Fibroblast of lung (primary cell): ENCODE data around the gene DCUN1D2. TPM values are rescaled to one million over a fixed set of nuclear protein-coding genes. Genes with fewer than 3 reads are reported as not detected.
"Not testable (repeated sequence)": the region's sequence is repeated elsewhere in the genome, so short reads cannot be mapped to it uniquely, and the experiment has no call there.

Source experiments
- DNase-seq, 2 donors: peaks; one replicate each; pipeline versions ENCODE4 v3.0.0 to v3.0.0-alpha.2; 2010; ENCODE audit warnings: low read depth in 2 of 2
- H2AFZ ChIP-seq: 2 replicates; pipeline ENCODE4 v1.5.1; 2012; ENCODE audit warnings: low read length, control low read depth, inconsistent platforms
- H3K27ac ChIP-seq: 2 replicates; pipeline ENCODE4 v1.5.1; 2011; ENCODE audit warnings: low read length, control low read depth; ENCODE audit not compliant: insufficient read depth
- H3K27me3 ChIP-seq: 2 replicates; pipeline ENCODE4 v1.5.1; 2011; ENCODE audit warnings: mild to moderate bottlenecking, low read length; ENCODE audit not compliant: control insufficient read depth, insufficient read depth
- H3K36me3 ChIP-seq: 2 replicates; pipeline ENCODE4 v1.5.1; 2011; ENCODE audit warnings: low read length; ENCODE audit not compliant: control insufficient read depth, insufficient read depth
- H3K4me1 ChIP-seq: 2 replicates; pipeline ENCODE4 v1.5.1; 2011; ENCODE audit warnings: low read length; ENCODE audit not compliant: control insufficient read depth, insufficient read depth; ENCODE audit errors: extremely low read depth
- H3K4me2 ChIP-seq: 2 replicates; pipeline ENCODE4 v1.5.1; 2011; ENCODE audit warnings: low read length, control low read depth; ENCODE audit not compliant: insufficient read depth; ENCODE audit errors: extremely low read depth
- H3K4me3 ChIP-seq, 4 experiments: fragments of 200-600 bp in 1 of 4; sonication (generic) in 1 of 4; replicated peaks in 1 of 4; 2 replicates each; pipeline ENCODE4 v1.5.1; 2011 to 2016; ENCODE audit warnings: low read length in 4 of 4, low read depth in 3 of 4, mild to moderate bottlenecking in 3 of 4, control low read depth in 2 of 4, inconsistent platforms in 1 of 4, mixed read lengths in 1 of 4; ENCODE audit not compliant: insufficient read depth in 1 of 4; ENCODE audit errors: control extremely low read depth in 1 of 4
- H3K79me2 ChIP-seq: 2 replicates; pipeline ENCODE4 v1.5.1; 2012; ENCODE audit warnings: mild to moderate bottlenecking, low read length, inconsistent platforms; ENCODE audit not compliant: control insufficient read depth, insufficient read depth
- H3K9ac ChIP-seq: 2 replicates; pipeline ENCODE4 v1.5.1; 2011; ENCODE audit warnings: mild to moderate bottlenecking, low read length, control low read depth; ENCODE audit not compliant: insufficient read depth
- H3K9me3 ChIP-seq: 2 replicates; pipeline ENCODE4 v1.5.1; 2012; ENCODE audit warnings: low read depth, low read length; ENCODE audit not compliant: control insufficient read depth, insufficient read depth
- H4K20me1 ChIP-seq: 2 replicates; pipeline ENCODE4 v1.5.1; 2011; ENCODE audit warnings: low read length; ENCODE audit not compliant: control insufficient read depth, insufficient read depth; ENCODE audit errors: extremely low read depth
- CTCF ChIP-seq, 2 donors: IDR thresholded peaks in 1 of 2; conservative IDR thresholded peaks in 1 of 2; 1 replicate in 1 of 2; 2 replicates in 1 of 2; pipeline ENCODE4 v1.5.1; 2011 to 2012; ENCODE audit warnings: low read length in 2 of 2, control low read depth in 1 of 2, inconsistent platforms in 1 of 2, low read depth in 1 of 2, mild to moderate bottlenecking in 1 of 2
- EZH2 ChIP-seq: IDR thresholded peaks from 2 replicates; pipeline ENCODE4 v1.5.1; 2012; ENCODE audit warnings: low read length, control low read depth, mild to moderate bottlenecking; ENCODE audit errors: missing control alignments
- polyA plus RNA-seq, 2 donors: library from polyadenylated mRNA; depleted of rRNA in 1 of 2; stranded (reverse) in 1 of 2; unstranded in 1 of 2; fragments of >200 nt; gene quantifications; 2 replicates each; pipeline ENCODE4 v1.2.1, GENCODE V29; 2011 to 2012; ENCODE audit warnings: missing spikeins in 1 of 2
- total RNA-seq: library from RNA; depleted of rRNA; stranded (reverse); fragments of >200 nt; gene quantifications from 2 replicates; pipeline ENCODE4 v1.2.1, GENCODE V29; 2014

The DCUN1D2 gene
- total and polyA plus RNA-seq, 2 donors (not counting 1 experiment from before 2014, with no cell fraction given) = 10.7 to 11.6 TPM

- Histone ChIP-seq H3K4me3 (no peak overlapping the region), H3K9me3 (no peaks in the 10 kb centered on the region), H3K79me2 (no peaks in the 10 kb centered on the region), H3K27me3 (no peaks in the 10 kb centered on the region), H4K20me1 (no peaks in the 10 kb centered on the region), H3K36me3 (peaks cover 17% of the 10 kb centered on the region), H3K27ac (no peak overlapping the region), H3K4me1 (peaks cover 2% of the 10 kb centered on the region), H3K9ac (no peak overlapping the region), H2AFZ (no peak overlapping the region), H3K4me2 (no peak overlapping the region)
- TF ChIP-seq EZH2 (no peak), CTCF (conservative IDR thresholded peaks at IDR 0.05 in 1 of 2, IDR thresholded peaks at IDR 0.05 in 1 of 2; ENCODE audit: low read depth in 1 of 2, low read length in 2 of 2) (no peak)
- DNase-seq = peak in 1 of 2 donors; percentile 86
Measured at GRCh38 chr13:113474179-113474578, 16.3 kb downstream of the DCUN1D2 start.

- Histone ChIP-seq H3K79me2 (no peaks in the 10 kb centered on the region), H3K27ac (no peak overlapping the region), H3K36me3 (peaks cover 15% of the 10 kb centered on the region), H3K9ac (no peak overlapping the region), H3K4me1 (peaks cover 2% of the 10 kb centered on the region), H3K4me2 (no peak overlapping the region), H2AFZ (no peak overlapping the region), H3K9me3 (no peaks in the 10 kb centered on the region), H3K27me3 (no peaks in the 10 kb centered on the region), H3K4me3 (no peak overlapping the region), H4K20me1 (no peaks in the 10 kb centered on the region)
- TF ChIP-seq CTCF (conservative IDR thresholded peaks at IDR 0.05 in 1 of 2, IDR thresholded peaks at IDR 0.05 in 1 of 2; ENCODE audit: low read depth in 1 of 2, low read length in 2 of 2) (no peak), EZH2 (no peak)
- no peak for DNase-seq
Measured at GRCh38 chr13:113472355-113473025, 18.0 kb downstream of the DCUN1D2 start.

GRCh38 chr13:113471844-113472243 is 18.7 kb downstream of the DCUN1D2 start:
- no peak overlapping the region for H3K9ac ChIP-seq
- H3K4me2 ChIP-seq = no peak overlapping the region
- H3K27me3 ChIP-seq = no peaks in the 10 kb centered on the region
- no peak overlapping the region for H3K4me3 ChIP-seq
- H2AFZ ChIP-seq = no peak overlapping the region
- H3K9me3 ChIP-seq = no peaks in the 10 kb centered on the region
- no peak for DNase-seq
- H3K27ac ChIP-seq = no peak overlapping the region
- H4K20me1 ChIP-seq = no peaks in the 10 kb centered on the region
- peaks cover 2% of the 10 kb centered on the region for H3K4me1 ChIP-seq
- H3K36me3 ChIP-seq = peaks cover 15% of the 10 kb centered on the region
- TF ChIP-seq CTCF (conservative IDR thresholded peaks at IDR 0.05 in 1 of 2, IDR thresholded peaks at IDR 0.05 in 1 of 2; ENCODE audit: low read depth in 1 of 2, low read length in 2 of 2) = no peak
- TF ChIP-seq EZH2 = no peak
- no peaks in the 10 kb centered on the region for H3K79me2 ChIP-seq

- peaks cover 13% of the 10 kb centered on the region for H3K36me3 ChIP-seq
- DNase-seq, H3K9ac ChIP-seq, H3K4me1 ChIP-seq, H3K27ac ChIP-seq, H3K4me2 ChIP-seq, H4K20me1 ChIP-seq, H3K9me3 ChIP-seq, H3K79me2 ChIP-seq, H3K27me3 ChIP-seq, H2AFZ ChIP-seq, H3K4me3 ChIP-seq: not testable (repeated sequence)
Measured at GRCh38 chr13:113470635-113471163, 19.8 kb downstream of the DCUN1D2 start.
